Vagina (tissue), 2 donors: ENCODE results near the gene NXPH3. TPM values are rescaled to one million over a fixed set of nuclear protein-coding genes. Genes with fewer than 3 reads are reported as not detected.

Source experiments
- DNase-seq, 2 donors: peaks; one replicate each; pipeline ENCODE4 v3.0.0-alpha.2; 2017; ENCODE audit errors: extremely low spot score in 2 of 2
- H3K27ac ChIP-seq: fragments of 200-600 bp; sonication (generic); one replicate; pipeline ENCODE4 v1.5.1; 2019
- H3K27me3 ChIP-seq: fragments of 200-600 bp; sonication (generic); one replicate; pipeline ENCODE4 v1.5.1; 2019
- H3K36me3 ChIP-seq, 2 donors: fragments of 200-600 bp; sonication (generic); one replicate each; pipeline ENCODE4 v1.5.1; 2017 to 2019
- H3K4me1 ChIP-seq: fragments of 200-600 bp; sonication (generic); one replicate; pipeline ENCODE4 v1.5.1; 2019
- H3K4me3 ChIP-seq, 2 donors: fragments of 200-600 bp; sonication (generic); 1 replicate in 1 of 2; 2 replicates in 1 of 2; pipeline ENCODE4 v1.5.1; 2016 to 2019
- H3K9me3 ChIP-seq: fragments of 200-600 bp; sonication (generic); one replicate; pipeline ENCODE4 v1.5.1; 2019
- POLR2A ChIP-seq, 2 donors: fragments of 450-650 bp; IDR thresholded peaks; one replicate each; pipeline ENCODE4 v1.6.1; 2017; ENCODE audit warnings: antibody characterized with exemption in 2 of 2, mild to moderate bottlenecking in 2 of 2, moderate library complexity in 2 of 2
- POLR2AphosphoS5 ChIP-seq, 2 donors: sonication (generic); formaldehyde crosslinking; IDR thresholded peaks; one replicate each; pipeline ENCODE4 v1.9.0; 2017; ENCODE audit warnings: antibody characterized with exemption in 2 of 2, mild to moderate bottlenecking in 2 of 2, low read depth in 1 of 2; ENCODE audit not compliant: insufficient read depth in 1 of 2
- intact Hi-C: fragments of 100-400 bp; cut with DNase I; formaldehyde crosslinking; loops from one replicate; pipeline ENCODE4 v1.15.1; 2023
- total RNA-seq: library from RNA; depleted of rRNA; stranded (reverse); fragments of >200 nt; gene quantifications from one replicate; pipeline ENCODE4 v1.2.3, GENCODE V29; 2016
- TF ChIP-seq, protein P1 (sequence below), 3 experiments: fragments of 450-650 bp in 2 of 3; fragments of 200-600 bp in 1 of 3; sonication (generic) in 1 of 3; IDR thresholded peaks; one replicate each; pipeline ENCODE4 v1.5.1; 2017 to 2019; ENCODE audit warnings: antibody characterized with exemption in 3 of 3, mild to moderate bottlenecking in 2 of 3, moderate library complexity in 2 of 3

NXPH3 gene
- total RNA-seq, 1 donor from 2014 or later, result 18.4 TPM

DNA sequence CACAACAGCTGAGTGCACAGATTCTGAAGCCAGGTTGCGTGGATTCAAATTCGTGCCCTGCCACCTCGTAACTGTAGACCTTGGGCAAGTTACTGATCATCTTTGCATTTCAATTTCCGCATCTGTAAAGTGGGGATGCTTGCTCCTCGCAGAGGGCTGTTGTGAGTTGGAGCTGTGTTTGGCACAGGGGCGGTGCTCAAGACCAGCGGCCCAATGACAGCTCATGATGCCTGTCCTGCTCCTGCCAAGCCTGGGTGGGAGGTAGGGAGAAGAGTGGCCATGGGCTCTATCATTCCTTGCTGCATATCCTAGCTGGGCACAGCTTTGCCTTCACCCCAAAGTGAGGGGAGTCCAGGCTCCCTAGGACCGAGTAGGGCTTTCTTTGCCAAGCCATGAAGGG, 12.6 kb downstream of the NXPH3 start:
- DNase-seq, result no peak
- H3K27ac ChIP-seq, result no peak overlapping the region

DNA sequence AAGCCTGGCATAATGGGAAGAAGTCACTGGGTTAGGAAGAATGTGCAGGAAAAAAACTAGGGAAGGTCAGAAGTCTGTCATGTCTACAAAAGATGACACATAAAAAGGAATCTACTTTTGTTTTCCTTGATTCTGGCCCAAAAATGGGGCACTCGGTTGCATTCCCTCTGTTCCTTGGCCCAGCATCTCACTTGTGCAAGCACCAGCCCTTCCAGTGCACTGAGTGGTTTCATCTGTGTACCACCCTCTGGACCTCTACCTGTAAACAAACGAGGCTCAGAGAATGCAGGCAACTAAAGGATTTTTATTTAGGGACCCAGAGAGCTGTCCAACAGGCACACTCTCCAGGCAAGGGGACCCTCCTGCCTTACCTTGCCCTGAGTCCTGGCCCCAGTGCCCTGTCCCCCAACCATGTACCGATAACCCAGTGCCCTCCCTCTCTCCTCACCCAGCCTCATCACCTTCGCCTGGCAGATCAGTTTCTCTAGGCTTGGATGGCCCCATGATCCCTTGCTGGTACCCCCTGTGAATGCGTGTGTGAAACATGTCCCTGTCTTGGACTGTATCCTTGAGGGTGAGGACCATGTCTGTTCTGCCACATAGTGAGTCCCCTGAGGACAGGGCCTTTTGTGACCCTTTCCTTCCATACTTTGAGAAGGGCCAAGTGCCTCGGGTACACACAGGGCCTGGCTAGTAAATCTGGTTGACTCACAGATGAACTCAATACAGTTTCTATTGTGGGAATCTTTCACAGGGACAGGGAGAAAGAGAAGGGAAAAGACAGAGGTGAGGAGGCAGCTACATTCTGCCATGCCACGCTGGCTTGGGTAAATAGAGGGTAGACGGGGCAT, 13.3 kb downstream of the NXPH3 start:
- intact Hi-C loops, result no loop called here
- H3K4me1 ChIP-seq, result peaks cover 5% of the 10 kb centered on the region
- no peaks in the 10 kb centered on the region for H3K9me3 ChIP-seq
- DNase-seq, result no peak
- TF ChIP-seq, protein P1, sequence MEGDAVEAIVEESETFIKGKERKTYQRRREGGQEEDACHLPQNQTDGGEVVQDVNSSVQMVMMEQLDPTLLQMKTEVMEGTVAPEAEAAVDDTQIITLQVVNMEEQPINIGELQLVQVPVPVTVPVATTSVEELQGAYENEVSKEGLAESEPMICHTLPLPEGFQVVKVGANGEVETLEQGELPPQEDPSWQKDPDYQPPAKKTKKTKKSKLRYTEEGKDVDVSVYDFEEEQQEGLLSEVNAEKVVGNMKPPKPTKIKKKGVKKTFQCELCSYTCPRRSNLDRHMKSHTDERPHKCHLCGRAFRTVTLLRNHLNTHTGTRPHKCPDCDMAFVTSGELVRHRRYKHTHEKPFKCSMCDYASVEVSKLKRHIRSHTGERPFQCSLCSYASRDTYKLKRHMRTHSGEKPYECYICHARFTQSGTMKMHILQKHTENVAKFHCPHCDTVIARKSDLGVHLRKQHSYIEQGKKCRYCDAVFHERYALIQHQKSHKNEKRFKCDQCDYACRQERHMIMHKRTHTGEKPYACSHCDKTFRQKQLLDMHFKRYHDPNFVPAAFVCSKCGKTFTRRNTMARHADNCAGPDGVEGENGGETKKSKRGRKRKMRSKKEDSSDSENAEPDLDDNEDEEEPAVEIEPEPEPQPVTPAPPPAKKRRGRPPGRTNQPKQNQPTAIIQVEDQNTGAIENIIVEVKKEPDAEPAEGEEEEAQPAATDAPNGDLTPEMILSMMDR (IDR thresholded peaks at IDR 0.05), result no peak
- TF ChIP-seq POLR2A (IDR thresholded peaks at IDR 0.05), result no peak
- H3K36me3 ChIP-seq, result peaks cover 0 to 8% of the 10 kb centered on the region in 2 donors
- H3K27ac ChIP-seq, result no peak overlapping the region
- no peak overlapping the region for H3K4me3 ChIP-seq
- H3K27me3 ChIP-seq, result no peaks in the 10 kb centered on the region

More for the DNA sequence above, 12.6 kb downstream of the NXPH3 start:
- H3K4me3 ChIP-seq, result no peak overlapping the region
- intact Hi-C loops, result no loop called here
- TF ChIP-seq POLR2A (IDR thresholded peaks at IDR 0.05), result no peak
- no peak for TF ChIP-seq POLR2AphosphoS5 (IDR thresholded peaks at IDR 0.05; ENCODE audit: insufficient read depth in 1 of 2, low read depth in 1 of 2)
- TF ChIP-seq, protein P1 (IDR thresholded peaks at IDR 0.05), result no peak
- peaks cover 5% of the 10 kb centered on the region for H3K4me1 ChIP-seq
- H3K9me3 ChIP-seq, result no peaks in the 10 kb centered on the region
- no peaks in the 10 kb centered on the region for H3K27me3 ChIP-seq
- peaks cover 0 to 4% of the 10 kb centered on the region in 2 donors for H3K36me3 ChIP-seq

DNA sequence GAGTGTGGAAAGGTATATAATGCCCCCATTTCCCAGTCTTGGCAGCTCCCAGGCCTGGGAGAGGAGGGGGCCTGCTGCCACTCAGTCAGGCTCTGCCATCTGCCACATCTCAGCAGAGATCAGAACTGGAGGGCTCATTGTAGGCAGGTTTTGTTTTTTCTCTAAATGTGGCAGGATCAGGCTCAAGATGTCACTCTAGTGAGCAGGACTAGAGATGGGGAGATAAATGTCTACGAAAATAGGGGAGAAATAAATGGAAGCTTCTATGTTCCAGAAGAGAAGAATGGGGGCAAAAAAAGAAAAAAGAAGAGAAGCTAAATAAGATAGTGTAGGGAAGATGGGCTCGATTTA, 13.9 kb downstream of the NXPH3 start:
- peaks cover 5% of the 10 kb centered on the region for H3K4me1 ChIP-seq
- no peaks in the 10 kb centered on the region for H3K9me3 ChIP-seq
- no peak for TF ChIP-seq POLR2A (IDR thresholded peaks at IDR 0.05)
- TF ChIP-seq, protein P1 (IDR thresholded peaks at IDR 0.05), result no peak
- no peak for TF ChIP-seq POLR2AphosphoS5 (IDR thresholded peaks at IDR 0.05; ENCODE audit: insufficient read depth in 1 of 2, low read depth in 1 of 2)
- peaks cover 0 to 11% of the 10 kb centered on the region in 2 donors for H3K36me3 ChIP-seq
- H3K27me3 ChIP-seq, result no peaks in the 10 kb centered on the region
- intact Hi-C loops, result no loop called here
- H3K4me3 ChIP-seq, result no peak overlapping the region
- no peak overlapping the region for H3K27ac ChIP-seq
- DNase-seq, result no peak

DNA sequence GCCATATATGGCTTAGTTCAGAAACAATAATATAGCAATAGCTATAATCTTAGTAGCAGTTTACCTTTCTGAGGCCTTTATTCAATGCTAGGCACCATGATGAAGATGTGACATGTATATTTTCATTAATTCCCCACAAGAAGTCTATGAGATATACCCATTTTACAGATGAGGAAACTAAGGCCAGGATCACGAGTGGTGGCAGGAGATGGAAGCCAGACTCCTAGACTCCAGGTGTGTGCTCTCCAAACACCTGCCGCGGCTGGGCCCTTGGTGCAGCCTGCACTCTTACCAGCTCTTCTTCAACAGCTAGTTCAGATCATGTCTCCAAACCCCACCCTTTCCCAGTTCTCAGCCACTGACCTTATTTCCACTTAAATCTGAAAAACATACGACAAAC, 15.2 kb downstream of the NXPH3 start:
- H3K36me3 ChIP-seq, result peaks cover 0 to 20% of the 10 kb centered on the region in 2 donors
- no peaks in the 10 kb centered on the region for H3K9me3 ChIP-seq
- H3K4me1 ChIP-seq, result peaks cover 5% of the 10 kb centered on the region
- H3K4me3 ChIP-seq, result no peak overlapping the region
- intact Hi-C loops, result no loop called here
- TF ChIP-seq POLR2A (IDR thresholded peaks at IDR 0.05) (no peak), POLR2AphosphoS5 (IDR thresholded peaks at IDR 0.05; ENCODE audit: insufficient read depth in 1 of 2, low read depth in 1 of 2) (no peak)
- TF ChIP-seq, protein P1 (IDR thresholded peaks at IDR 0.05), result no peak
- DNase-seq, result no peak
- H3K27ac ChIP-seq, result no peak overlapping the region
- no peaks in the 10 kb centered on the region for H3K27me3 ChIP-seq

DNA sequence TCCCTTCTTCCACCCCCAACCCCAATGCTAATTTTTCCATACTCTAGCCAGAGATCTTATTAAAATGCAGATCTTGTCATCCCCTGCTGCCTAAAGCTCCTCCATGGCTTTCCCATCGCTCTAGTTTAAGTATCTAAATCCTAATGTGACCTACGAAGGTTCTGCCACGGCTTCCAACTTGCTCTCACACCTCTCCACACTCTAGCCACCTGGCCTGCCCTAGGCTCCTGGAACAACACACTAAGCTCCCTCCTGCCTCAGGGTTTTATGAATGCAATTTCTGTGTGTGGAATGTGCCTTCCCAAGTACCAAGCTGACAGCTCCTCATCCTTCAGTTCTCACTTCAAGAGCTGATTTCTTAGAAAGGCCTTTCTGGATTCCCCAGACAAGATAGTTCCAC, 16.6 kb downstream of the NXPH3 start:
- no peak for TF ChIP-seq POLR2A (IDR thresholded peaks at IDR 0.05)
- TF ChIP-seq, protein P1 (IDR thresholded peaks at IDR 0.05), result no peak
- no peak for TF ChIP-seq POLR2AphosphoS5 (IDR thresholded peaks at IDR 0.05; ENCODE audit: insufficient read depth in 1 of 2, low read depth in 1 of 2)
- Histone ChIP-seq H3K4me3 (no peak overlapping the region), H3K27me3 (no peaks in the 10 kb centered on the region), H3K36me3 (peaks cover 0 to 31% of the 10 kb centered on the region in 2 donors), H3K9me3 (no peaks in the 10 kb centered on the region), H3K4me1 (peaks cover 5% of the 10 kb centered on the region), H3K27ac (no peak overlapping the region)
- no peak for DNase-seq
- intact Hi-C loops, result no loop called here
